ENCODE results near the gene HCFC1. TPM values are rescaled to one million over a fixed set of nuclear protein-coding genes. Genes with fewer than 3 reads are reported as not detected.
"Not testable (repeated sequence)": the region's sequence is repeated elsewhere in the genome, so short reads cannot be mapped to it uniquely, and the experiment has no call there.

The HCFC1 gene
- total RNA-seq, 1 donor from 2014 or later: 59.7 TPM

DNA sequence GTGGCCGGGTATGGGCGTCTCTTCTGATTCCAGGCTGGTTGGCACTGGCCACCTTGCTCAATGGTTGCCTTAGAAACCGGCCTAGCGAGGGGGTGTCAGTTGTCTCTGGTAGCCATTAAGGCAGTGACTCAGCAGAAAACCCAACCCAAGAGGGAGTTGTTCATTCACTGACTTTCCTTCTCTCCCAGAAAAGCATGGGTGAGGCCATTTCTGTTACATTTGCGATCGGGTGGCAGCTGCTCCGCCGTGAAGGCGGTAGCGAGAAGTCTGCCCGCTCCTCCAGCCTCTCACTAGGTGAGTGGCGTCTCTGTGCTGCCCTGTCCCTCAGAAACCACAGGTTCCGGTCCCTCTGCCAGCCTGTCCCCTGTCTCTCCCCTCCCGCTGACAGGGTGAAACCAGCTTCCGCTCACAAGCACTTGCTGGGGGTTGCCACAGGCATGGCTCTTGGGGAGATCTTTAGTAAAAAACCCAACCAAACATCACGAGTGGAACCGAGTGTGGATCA is 30.6 kb upstream of the HCFC1 start:
- no peak overlapping the region for H3K4me3 ChIP-seq (ENCODE audit: low read depth, low read length)
- TF ChIP-seq, protein P1, sequence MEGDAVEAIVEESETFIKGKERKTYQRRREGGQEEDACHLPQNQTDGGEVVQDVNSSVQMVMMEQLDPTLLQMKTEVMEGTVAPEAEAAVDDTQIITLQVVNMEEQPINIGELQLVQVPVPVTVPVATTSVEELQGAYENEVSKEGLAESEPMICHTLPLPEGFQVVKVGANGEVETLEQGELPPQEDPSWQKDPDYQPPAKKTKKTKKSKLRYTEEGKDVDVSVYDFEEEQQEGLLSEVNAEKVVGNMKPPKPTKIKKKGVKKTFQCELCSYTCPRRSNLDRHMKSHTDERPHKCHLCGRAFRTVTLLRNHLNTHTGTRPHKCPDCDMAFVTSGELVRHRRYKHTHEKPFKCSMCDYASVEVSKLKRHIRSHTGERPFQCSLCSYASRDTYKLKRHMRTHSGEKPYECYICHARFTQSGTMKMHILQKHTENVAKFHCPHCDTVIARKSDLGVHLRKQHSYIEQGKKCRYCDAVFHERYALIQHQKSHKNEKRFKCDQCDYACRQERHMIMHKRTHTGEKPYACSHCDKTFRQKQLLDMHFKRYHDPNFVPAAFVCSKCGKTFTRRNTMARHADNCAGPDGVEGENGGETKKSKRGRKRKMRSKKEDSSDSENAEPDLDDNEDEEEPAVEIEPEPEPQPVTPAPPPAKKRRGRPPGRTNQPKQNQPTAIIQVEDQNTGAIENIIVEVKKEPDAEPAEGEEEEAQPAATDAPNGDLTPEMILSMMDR (conservative IDR thresholded peaks at IDR 0.05; ENCODE audit: low read depth, low read length): no peak
- peak; percentile 36 for DNase-seq (ENCODE audit: low read depth)

DNA sequence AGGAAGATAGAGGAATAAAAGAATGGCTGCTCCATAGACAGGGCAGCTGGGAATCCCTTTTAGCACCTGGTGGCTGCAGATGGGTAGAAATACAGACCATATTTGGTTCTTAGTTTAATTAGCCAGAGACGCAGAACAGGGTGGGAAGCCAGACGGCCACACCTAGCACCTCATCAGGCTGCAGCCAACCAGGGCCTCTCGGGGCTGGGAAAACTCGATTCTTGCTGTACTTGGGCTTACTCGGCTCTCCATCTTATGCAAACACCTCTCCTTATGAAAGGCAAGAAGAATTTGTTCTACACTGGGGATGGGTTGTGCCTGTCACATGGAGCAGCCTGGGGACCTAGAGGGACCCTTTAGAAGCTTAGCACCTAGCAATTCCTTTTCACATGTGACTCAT is 28.4 kb upstream of the HCFC1 start:
- TF ChIP-seq, protein P1 (conservative IDR thresholded peaks at IDR 0.05; ENCODE audit: low read depth, low read length): no peak
- no peak overlapping the region for H3K4me3 ChIP-seq (ENCODE audit: low read depth, low read length)
- no peak for DNase-seq (ENCODE audit: low read depth)

DNA sequence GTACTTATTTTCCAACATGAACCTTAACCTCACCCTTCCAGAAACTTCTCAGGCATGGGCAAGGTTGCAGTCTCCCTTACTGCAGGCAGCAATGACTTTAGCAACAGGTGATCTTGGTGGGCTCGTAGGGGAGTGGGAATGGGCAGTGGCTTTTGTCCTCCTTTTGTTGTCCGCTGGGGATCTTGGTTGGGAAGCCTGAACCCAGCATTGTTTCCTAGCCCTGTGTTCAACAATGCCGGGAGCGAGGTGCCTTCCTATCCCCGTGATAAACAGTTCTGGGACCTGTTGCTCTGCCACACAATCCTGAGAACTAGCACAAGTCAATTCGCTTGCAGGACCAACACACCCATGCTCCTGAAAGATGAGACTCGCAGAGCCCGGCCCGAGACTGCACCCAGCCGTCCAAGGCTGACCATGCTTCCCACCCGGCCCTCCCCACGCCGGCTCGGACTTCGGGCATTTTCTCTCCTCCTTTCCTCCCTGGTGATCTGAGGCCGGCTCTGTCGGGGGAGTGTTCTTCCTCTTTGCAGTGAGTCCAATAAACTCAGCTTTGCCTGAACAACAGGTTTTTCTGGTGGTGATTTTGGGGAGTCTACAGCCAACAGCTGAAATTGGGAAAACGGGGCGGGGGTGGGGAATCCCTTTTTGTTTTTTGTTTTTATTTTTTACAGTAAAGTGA is 27.9 kb upstream of the HCFC1 start:
- TF ChIP-seq, protein P1 (conservative IDR thresholded peaks at IDR 0.05; ENCODE audit: low read depth, low read length): no peak
- H3K4me3 ChIP-seq (ENCODE audit: low read depth, low read length): no peak overlapping the region
- no peak for DNase-seq (ENCODE audit: low read depth)

DNA sequence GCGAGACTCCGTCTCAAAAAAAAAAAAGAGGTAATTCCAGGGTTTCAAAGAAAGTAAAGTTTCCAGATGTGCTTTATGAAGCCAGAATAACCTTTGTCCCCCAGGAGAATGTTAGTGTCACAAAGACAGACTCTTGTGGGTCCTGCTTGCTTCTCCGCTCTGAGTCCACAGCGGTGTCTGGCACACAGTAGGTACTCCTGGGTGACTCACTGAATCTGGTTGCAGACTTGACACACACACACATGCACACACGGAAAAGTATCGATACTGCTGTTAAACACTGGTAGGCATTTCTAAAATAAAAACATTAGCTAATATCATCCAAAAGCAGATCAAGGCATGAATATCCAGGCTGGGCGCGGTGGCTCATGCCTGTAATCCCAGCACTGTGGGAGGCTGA is 23.9 kb upstream of the HCFC1 start:
- TF ChIP-seq, protein P1 (conservative IDR thresholded peaks at IDR 0.05; ENCODE audit: low read depth, low read length): no peak
- H3K4me3 ChIP-seq (ENCODE audit: low read depth, low read length): no peak overlapping the region
- no peak for DNase-seq (ENCODE audit: low read depth)

DNA sequence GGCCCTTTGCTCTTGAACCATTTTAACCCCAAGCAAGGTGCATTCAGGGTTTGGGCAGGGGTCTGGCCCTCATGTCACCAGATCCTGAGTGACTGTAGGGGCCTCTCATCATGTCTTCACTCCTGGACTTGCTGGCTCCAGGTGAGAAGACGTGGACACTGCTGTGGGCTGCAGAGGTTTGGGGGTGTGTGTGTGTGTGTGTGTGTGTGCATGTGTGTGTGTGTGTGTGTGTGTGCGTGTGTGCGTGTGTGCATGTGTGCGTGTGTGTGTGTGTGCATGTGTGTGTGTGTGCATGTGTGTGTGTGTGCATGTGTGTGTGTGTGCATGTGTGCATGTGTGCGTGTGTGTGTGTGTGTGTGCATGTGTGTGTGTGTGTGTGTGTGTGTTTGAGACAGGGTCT is 22.8 kb upstream of the HCFC1 start:
- H3K4me3 ChIP-seq (ENCODE audit: low read depth, low read length); DNase-seq (ENCODE audit: low read depth): not testable (repeated sequence)

DNA sequence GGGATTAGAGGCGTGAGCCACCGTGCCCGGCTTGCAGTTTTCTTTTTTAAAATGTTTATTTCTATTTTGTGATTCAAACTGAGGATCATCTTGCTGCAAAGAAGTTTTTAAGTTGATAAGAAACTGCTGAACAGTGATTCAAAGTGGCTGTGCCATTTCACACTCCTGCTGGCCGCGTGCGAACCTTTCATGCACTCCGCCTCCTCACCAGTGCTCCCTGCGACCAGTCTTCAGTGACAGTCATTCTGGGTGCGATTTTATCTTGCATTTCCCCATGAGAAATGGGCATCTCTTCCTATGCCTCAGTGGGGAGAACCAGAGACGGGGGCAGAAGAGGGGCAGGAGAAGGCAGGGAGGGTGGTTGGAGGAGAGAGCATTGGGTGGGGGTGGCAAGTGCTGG is 22.4 kb upstream of the HCFC1 start:
- H3K4me3 ChIP-seq (ENCODE audit: low read depth, low read length): no peak overlapping the region
- TF ChIP-seq, protein P1 (conservative IDR thresholded peaks at IDR 0.05; ENCODE audit: low read depth, low read length): no peak
- no peak for DNase-seq (ENCODE audit: low read depth)

DNA sequence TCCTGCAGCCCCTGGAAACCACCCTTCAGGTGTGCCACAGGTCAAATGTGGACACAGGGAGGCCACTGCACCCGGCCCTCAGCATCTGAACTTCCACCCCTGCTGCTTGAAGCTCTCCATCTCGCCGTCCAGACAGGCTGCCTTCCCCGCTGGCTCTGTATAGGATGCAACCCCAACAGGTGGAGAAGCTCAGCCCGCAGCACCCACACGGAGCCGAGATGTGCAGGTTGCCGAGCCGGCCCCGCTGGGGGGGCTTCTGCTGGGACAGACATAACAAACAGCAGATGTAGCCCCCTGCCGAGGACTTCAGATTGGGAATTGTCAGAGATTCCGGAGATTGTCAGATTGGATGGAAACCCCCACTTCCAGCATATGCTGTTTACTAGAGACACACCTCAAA is 21.5 kb upstream of the HCFC1 start:
- TF ChIP-seq, protein P1 (conservative IDR thresholded peaks at IDR 0.05; ENCODE audit: low read depth, low read length): no peak
- no peak for DNase-seq (ENCODE audit: low read depth)
- no peak overlapping the region for H3K4me3 ChIP-seq (ENCODE audit: low read depth, low read length)
